ENCODE results near the gene PACRG.

The PACRG gene

DNA sequence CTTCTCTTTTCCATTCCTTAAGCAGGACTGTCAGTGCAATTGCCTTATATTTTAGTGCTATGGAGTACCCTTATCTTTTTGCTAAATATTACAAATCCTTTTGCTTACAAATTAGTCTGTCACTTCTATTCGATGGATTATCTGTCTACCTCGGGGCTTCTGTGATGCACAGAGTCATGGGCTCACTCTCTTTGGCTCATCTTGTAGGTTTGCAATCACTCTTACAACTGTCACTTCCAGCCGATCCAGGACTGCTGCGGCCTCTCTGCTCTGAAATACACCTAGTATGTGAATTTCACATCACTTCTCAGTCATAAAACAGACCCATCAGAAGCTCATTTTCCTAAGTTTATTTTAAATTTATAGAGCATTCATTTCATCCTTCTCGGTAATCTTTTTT lies 393.5 kb downstream of the PACRG start:
- Histone ChIP-seq H3K4me1 (ENCODE audit: control insufficient read depth in 1 of 2, insufficient read depth in 1 of 2, low read depth in 1 of 2, low read length in 1 of 2) (peaks cover 0 to 4% of the 10 kb centered on the region in 2 experiments), H3K9me3 (no peaks in the 10 kb centered on the region), H3K27ac (no peak overlapping the region), H3K27me3 (no peaks in the 10 kb centered on the region), H3K36me3 (no peaks in the 10 kb centered on the region), H3K4me3 (ENCODE audit: low read depth in 1 of 2, low read length in 1 of 2) (no peak overlapping the region)
- TF ChIP-seq, protein P1, sequence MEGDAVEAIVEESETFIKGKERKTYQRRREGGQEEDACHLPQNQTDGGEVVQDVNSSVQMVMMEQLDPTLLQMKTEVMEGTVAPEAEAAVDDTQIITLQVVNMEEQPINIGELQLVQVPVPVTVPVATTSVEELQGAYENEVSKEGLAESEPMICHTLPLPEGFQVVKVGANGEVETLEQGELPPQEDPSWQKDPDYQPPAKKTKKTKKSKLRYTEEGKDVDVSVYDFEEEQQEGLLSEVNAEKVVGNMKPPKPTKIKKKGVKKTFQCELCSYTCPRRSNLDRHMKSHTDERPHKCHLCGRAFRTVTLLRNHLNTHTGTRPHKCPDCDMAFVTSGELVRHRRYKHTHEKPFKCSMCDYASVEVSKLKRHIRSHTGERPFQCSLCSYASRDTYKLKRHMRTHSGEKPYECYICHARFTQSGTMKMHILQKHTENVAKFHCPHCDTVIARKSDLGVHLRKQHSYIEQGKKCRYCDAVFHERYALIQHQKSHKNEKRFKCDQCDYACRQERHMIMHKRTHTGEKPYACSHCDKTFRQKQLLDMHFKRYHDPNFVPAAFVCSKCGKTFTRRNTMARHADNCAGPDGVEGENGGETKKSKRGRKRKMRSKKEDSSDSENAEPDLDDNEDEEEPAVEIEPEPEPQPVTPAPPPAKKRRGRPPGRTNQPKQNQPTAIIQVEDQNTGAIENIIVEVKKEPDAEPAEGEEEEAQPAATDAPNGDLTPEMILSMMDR (IDR thresholded peaks at IDR 0.05): no peak

GRCh38 chr6:163122365-163122764 lies 394.6 kb downstream of the PACRG start:
- Histone ChIP-seq H3K36me3 (no peaks in the 10 kb centered on the region), H3K27me3 (no peaks in the 10 kb centered on the region), H3K9me3 (no peaks in the 10 kb centered on the region), H3K4me1 (ENCODE audit: control insufficient read depth in 1 of 2, insufficient read depth in 1 of 2, low read depth in 1 of 2, low read length in 1 of 2) (peaks cover 0 to 4% of the 10 kb centered on the region in 2 experiments), H3K27ac (peak overlapping the region; percentile 38), H3K4me3 (ENCODE audit: low read depth in 1 of 2, low read length in 1 of 2) (peak overlapping the region in 1 of 2 experiments; percentile 9)
- TF ChIP-seq, protein P1 (IDR thresholded peaks at IDR 0.05): no peak

DNA sequence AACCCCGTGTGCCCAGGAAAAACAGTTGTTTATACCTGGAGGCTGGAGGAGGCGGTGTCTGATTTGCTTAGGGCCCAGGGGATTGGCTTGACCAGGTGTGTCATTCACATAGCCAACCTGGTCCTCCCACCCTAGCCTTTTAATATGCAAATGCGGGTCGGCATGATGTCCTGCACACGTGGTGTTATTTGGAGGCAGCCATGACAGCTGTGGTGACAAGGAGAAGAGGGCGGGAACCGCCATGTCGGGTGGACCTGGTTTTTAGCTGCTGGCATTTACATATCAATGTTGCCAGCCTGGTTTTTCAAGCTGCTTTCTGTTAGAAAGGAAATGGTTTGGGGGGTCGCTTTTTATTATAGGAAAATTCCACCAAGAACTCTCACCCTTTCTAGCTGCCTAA lies 395.3 kb downstream of the PACRG start:
- H3K9me3 ChIP-seq: no peaks in the 10 kb centered on the region

DNA sequence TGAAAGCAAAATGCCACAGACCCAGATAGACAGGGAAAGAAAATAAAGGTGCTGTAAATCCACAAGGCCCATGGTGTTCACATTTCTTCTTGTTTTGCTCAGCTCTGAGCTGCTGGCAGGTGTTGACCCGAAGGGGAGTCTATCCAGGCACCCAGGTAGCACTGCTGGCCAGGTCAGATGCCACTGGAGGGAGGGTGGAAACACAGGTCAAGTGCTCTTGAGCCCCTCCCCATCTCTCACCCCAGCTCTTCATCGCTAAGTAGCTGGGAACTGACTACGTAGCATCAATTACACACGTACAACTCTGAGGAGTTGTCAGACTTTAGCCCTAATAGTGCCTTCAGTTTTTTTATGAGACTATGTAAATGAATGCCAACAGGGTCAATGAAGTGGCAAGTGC lies 399.0 kb downstream of the PACRG start:
- Histone ChIP-seq H3K27me3 (no peaks in the 10 kb centered on the region), H3K4me1 (ENCODE audit: control insufficient read depth in 1 of 2, insufficient read depth in 1 of 2, low read depth in 1 of 2, low read length in 1 of 2) (peaks cover 0 to 4% of the 10 kb centered on the region in 2 experiments), H3K27ac (no peak overlapping the region), H3K4me3 (ENCODE audit: low read depth in 1 of 2, low read length in 1 of 2) (no peak overlapping the region), H3K36me3 (no peaks in the 10 kb centered on the region), H3K9me3 (no peaks in the 10 kb centered on the region)
- TF ChIP-seq, protein P1 (IDR thresholded peaks at IDR 0.05): no peak

More for the DNA sequence above, 395.3 kb downstream of the PACRG start:
- no peaks in the 10 kb centered on the region for H3K36me3 ChIP-seq
- TF ChIP-seq, protein P1 (IDR thresholded peaks at IDR 0.05): no peak
- peaks cover 0 to 4% of the 10 kb centered on the region in 2 experiments for H3K4me1 ChIP-seq (ENCODE audit: control insufficient read depth in 1 of 2, insufficient read depth in 1 of 2, low read depth in 1 of 2, low read length in 1 of 2)
- no peaks in the 10 kb centered on the region for H3K27me3 ChIP-seq
- no peak overlapping the region for H3K27ac ChIP-seq
- H3K4me3 ChIP-seq (ENCODE audit: low read depth in 1 of 2, low read length in 1 of 2): no peak overlapping the region

GRCh38 chr6:163127587-163127986 lies 399.8 kb downstream of the PACRG start:
- no peaks in the 10 kb centered on the region for H3K27me3 ChIP-seq
- TF ChIP-seq, protein P1 (IDR thresholded peaks at IDR 0.05): no peak
- no peak overlapping the region for H3K27ac ChIP-seq
- H3K36me3 ChIP-seq: no peaks in the 10 kb centered on the region
- H3K4me1 ChIP-seq (ENCODE audit: control insufficient read depth in 1 of 2, insufficient read depth in 1 of 2, low read depth in 1 of 2, low read length in 1 of 2): peaks cover 0 to 1% of the 10 kb centered on the region in 2 experiments
- no peaks in the 10 kb centered on the region for H3K9me3 ChIP-seq
- H3K4me3 ChIP-seq (ENCODE audit: low read depth in 1 of 2, low read length in 1 of 2): no peak overlapping the region

- Histone ChIP-seq H3K4me3 (ENCODE audit: low read depth in 1 of 2, low read length in 1 of 2) (no peak overlapping the region), H3K4me1 (ENCODE audit: control insufficient read depth in 1 of 2, insufficient read depth in 1 of 2, low read depth in 1 of 2, low read length in 1 of 2) (no peaks in the 10 kb centered on the region), H3K9me3 (no peaks in the 10 kb centered on the region), H3K36me3 (no peaks in the 10 kb centered on the region), H3K27me3 (no peaks in the 10 kb centered on the region), H3K27ac (no peak overlapping the region)
- TF ChIP-seq, protein P1 (IDR thresholded peaks at IDR 0.05): no peak
Observed at GRCh38 chr6:163128324-163128723, 400.6 kb downstream of the PACRG start.

All from neutrophil (primary cell).